Stimulated activated naive CD8-positive, alpha-beta T cell treated with anti-CD3 and anti-CD28 coated beads, Interleukin-15, Interleukin-2, amounts not matched to agents 100 U/mL and 50 U/mL, for 24 hours (primary cell): ENCODE results near the gene ZNF740.
"Not testable (repeated sequence)": the region's sequence is repeated elsewhere in the genome, so short reads cannot be mapped to it uniquely, and the experiment has no call there.

Experiments used
- ATAC-seq: fragments of 150-1000 bp; cut with Tn5 transposase; one replicate; pipeline ENCODE4 v1.10.0; 2021
- DNase-seq: peaks from one replicate; pipeline ENCODE4 v3.0.0; 2021

ZNF740 gene

GRCh38 chr12:53173085-53173715 lies 7.3 kb upstream of the ZNF740 start:
- ATAC-seq, result no peak
- no peak for DNase-seq

- DNase-seq, result no peak
Measured at GRCh38 chr12:53174881-53175491, 5.5 kb upstream of the ZNF740 start.

GRCh38 chr12:53176750-53177149 lies 3.8 kb upstream of the ZNF740 start:
- DNase-seq (no peak), ATAC-seq (no peak)

More at GRCh38 chr12:53174881-53175491, 5.5 kb upstream of the ZNF740 start:
- ATAC-seq, result no peak

- ATAC-seq, DNase-seq: not testable (repeated sequence)
Measured at GRCh38 chr12:53177447-53177846, 3.1 kb upstream of the ZNF740 start.

GRCh38 chr12:53178803-53179202 lies 1.7 kb upstream of the ZNF740 start:
- not testable (repeated sequence) for DNase-seq, ATAC-seq

GRCh38 chr12:53179687-53180219 lies 769 bp upstream of the ZNF740 start:
- ATAC-seq, result peak; percentile 3

GRCh38 chr12:53180931-53181645 lies 566 bp downstream of the ZNF740 start:
- DNase-seq (peak; percentile 82), ATAC-seq (peak; percentile 64)

More at GRCh38 chr12:53179687-53180219, 769 bp upstream of the ZNF740 start:
- DNase-seq, result no peak

GRCh38 chr12:53181935-53182334 lies 1.4 kb downstream of the ZNF740 start:
- no peak for ATAC-seq
- no peak for DNase-seq

GRCh38 chr12:53182903-53183302 lies 2.4 kb downstream of the ZNF740 start:
- no peak for ATAC-seq

GRCh38 chr12:53184828-53185227 lies 4.3 kb downstream of the ZNF740 start:
- DNase-seq (no peak), ATAC-seq (no peak)

More at GRCh38 chr12:53182903-53183302, 2.4 kb downstream of the ZNF740 start:
- DNase-seq, result no peak

GRCh38 chr12:53185582-53186153 lies 5.1 kb downstream of the ZNF740 start:
- ATAC-seq (no peak), DNase-seq (no peak)

GRCh38 chr12:53186745-53187144 lies 6.2 kb downstream of the ZNF740 start:
- ATAC-seq (no peak), DNase-seq (no peak)

- ATAC-seq (no peak), DNase-seq (no peak)
Measured at GRCh38 chr12:53187145-53187899, 6.8 kb downstream of the ZNF740 start.

GRCh38 chr12:53190108-53190729 lies 9.7 kb downstream of the ZNF740 start:
- ATAC-seq (peak; percentile 81), DNase-seq (peak; percentile 59)

- DNase-seq (no peak), ATAC-seq (no peak)
Measured at GRCh38 chr12:53191096-53191884, 10.8 kb downstream of the ZNF740 start.

- no peak for ATAC-seq
- DNase-seq, result no peak
Measured at GRCh38 chr12:53191885-53192530, 11.5 kb downstream of the ZNF740 start.

GRCh38 chr12:53192531-53193021 lies 12.1 kb downstream of the ZNF740 start:
- no peak for DNase-seq
- ATAC-seq, result no peak

- no peak for ATAC-seq
Measured at GRCh38 chr12:53193040-53193439, 12.5 kb downstream of the ZNF740 start.

GRCh38 chr12:53193985-53194716 lies 13.6 kb downstream of the ZNF740 start:
- ATAC-seq (no peak), DNase-seq (no peak)

More at GRCh38 chr12:53193040-53193439, 12.5 kb downstream of the ZNF740 start:
- no peak for DNase-seq
